ENCODE measurements around the gene NWD2.

DNA sequence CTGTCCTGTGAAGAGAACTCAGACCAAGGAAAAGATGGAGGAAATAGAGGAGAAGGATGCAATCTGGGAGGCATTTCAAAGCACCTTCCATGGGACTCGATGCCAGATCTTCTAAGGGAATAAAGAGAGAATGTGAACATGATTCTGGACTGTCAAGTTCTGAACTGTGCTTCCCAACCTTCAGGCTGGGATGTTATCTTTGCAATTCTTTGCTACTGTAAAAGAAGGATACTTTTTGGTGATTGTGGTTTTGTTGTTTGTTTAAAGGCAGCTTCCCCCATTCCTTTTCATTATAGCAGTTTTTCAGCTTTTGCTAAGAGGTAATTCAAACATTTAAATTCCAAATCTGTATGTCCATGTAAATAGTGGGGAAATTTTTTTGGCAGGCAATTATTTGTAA, 217.3 kb downstream of the NWD2 start:
- TF ChIP-seq, protein P1, sequence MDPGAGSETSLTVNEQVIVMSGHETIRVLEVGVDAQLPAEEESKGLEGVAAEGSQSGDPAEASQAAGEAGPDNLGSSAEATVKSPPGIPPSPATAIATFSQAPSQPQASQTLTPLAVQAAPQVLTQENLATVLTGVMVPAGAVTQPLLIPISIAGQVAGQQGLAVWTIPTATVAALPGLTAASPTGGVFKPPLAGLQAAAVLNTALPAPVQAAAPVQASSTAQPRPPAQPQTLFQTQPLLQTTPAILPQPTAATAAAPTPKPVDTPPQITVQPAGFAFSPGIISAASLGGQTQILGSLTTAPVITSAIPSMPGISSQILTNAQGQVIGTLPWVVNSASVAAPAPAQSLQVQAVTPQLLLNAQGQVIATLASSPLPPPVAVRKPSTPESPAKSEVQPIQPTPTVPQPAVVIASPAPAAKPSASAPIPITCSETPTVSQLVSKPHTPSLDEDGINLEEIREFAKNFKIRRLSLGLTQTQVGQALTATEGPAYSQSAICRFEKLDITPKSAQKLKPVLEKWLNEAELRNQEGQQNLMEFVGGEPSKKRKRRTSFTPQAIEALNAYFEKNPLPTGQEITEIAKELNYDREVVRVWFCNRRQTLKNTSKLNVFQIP (CRISPR knock-in tag; IDR thresholded peaks at IDR 0.05; ENCODE audit: borderline replicate concordance, low read depth) = no peak
- TF ChIP-seq, protein P2, sequence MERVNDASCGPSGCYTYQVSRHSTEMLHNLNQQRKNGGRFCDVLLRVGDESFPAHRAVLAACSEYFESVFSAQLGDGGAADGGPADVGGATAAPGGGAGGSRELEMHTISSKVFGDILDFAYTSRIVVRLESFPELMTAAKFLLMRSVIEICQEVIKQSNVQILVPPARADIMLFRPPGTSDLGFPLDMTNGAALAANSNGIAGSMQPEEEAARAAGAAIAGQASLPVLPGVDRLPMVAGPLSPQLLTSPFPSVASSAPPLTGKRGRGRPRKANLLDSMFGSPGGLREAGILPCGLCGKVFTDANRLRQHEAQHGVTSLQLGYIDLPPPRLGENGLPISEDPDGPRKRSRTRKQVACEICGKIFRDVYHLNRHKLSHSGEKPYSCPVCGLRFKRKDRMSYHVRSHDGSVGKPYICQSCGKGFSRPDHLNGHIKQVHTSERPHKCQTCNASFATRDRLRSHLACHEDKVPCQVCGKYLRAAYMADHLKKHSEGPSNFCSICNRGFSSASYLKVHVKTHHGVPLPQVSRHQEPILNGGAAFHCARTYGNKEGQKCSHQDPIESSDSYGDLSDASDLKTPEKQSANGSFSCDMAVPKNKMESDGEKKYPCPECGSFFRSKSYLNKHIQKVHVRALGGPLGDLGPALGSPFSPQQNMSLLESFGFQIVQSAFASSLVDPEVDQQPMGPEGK (CRISPR knock-in tag; IDR thresholded peaks at IDR 0.05; ENCODE audit: borderline replicate concordance) = no peak
- TF ChIP-seq RARB (CRISPR knock-in tag; IDR thresholded peaks at IDR 0.05) = no peak

Data from SK-N-SH treated with all-trans-retinoic acid at 6 μM for 48 hours (cell line).